H9 (cell line): ENCODE data around the gene FMO2. TPM values are rescaled to one million over a fixed set of nuclear protein-coding genes. Genes with fewer than 3 reads are reported as not detected.

Source experiments
- DNase-seq: peaks from one replicate; pipeline ENCODE4 v3.0.0-alpha.2; 2017
- H2AFZ ChIP-seq: one replicate; pipeline ENCODE4 v1.6.1; 2013; ENCODE audit warnings: mild to moderate bottlenecking, low read length, control low read depth, moderate library complexity
- H2AK5ac ChIP-seq: 2 replicates; pipeline ENCODE4 v1.6.1; 2013; ENCODE audit warnings: low read length, control low read depth, mixed read lengths; ENCODE audit not compliant: insufficient read length
- H2BK120ac ChIP-seq: one replicate; pipeline ENCODE4 v1.6.1; 2013; ENCODE audit warnings: low read depth, mild to moderate bottlenecking, low read length, control low read depth, inconsistent platforms; ENCODE audit not compliant: poor library complexity, severe bottlenecking
- H2BK12ac ChIP-seq: 2 replicates; pipeline ENCODE4 v1.6.1; 2013; ENCODE audit warnings: low read length, control low read depth, mixed read lengths, low read depth; ENCODE audit not compliant: insufficient read length
- H2BK15ac ChIP-seq: 2 replicates; pipeline ENCODE4 v1.6.1; 2013; ENCODE audit warnings: low read depth, low read length, control low read depth
- H2BK20ac ChIP-seq: one replicate; pipeline ENCODE4 v1.6.1; 2013; ENCODE audit warnings: low read depth, mild to moderate bottlenecking, low read length, control low read depth, inconsistent platforms; ENCODE audit not compliant: poor library complexity, severe bottlenecking
- H2BK5ac ChIP-seq: 2 replicates; pipeline ENCODE4 v1.6.1; 2013; ENCODE audit warnings: low read length, control low read depth, mixed read lengths; ENCODE audit not compliant: insufficient read length
- H3K14ac ChIP-seq: 2 replicates; pipeline ENCODE4 v1.6.1; 2013; ENCODE audit warnings: low read length, control low read depth; ENCODE audit not compliant: insufficient read depth
- H3K18ac ChIP-seq: 2 replicates; pipeline ENCODE4 v1.6.1; 2013; ENCODE audit warnings: low read depth, mild to moderate bottlenecking, mixed read lengths, low read length, control low read depth; ENCODE audit not compliant: insufficient read length
- H3K23ac ChIP-seq: 2 replicates; pipeline ENCODE4 v1.6.1; 2013; ENCODE audit warnings: low read length, control low read depth, mixed read lengths, low read depth; ENCODE audit not compliant: insufficient read length
- H3K23me2 ChIP-seq: 2 replicates; pipeline ENCODE4 v1.6.1; 2013; ENCODE audit warnings: low read depth, mild to moderate bottlenecking, mixed read lengths, low read length, control low read depth; ENCODE audit not compliant: insufficient read length, poor library complexity, severe bottlenecking
- H3K27ac ChIP-seq: 2 replicates; pipeline ENCODE4 v1.5.1; 2013; ENCODE audit warnings: low read length, control low read depth, mixed read lengths, low read depth; ENCODE audit not compliant: insufficient read length
- H3K27me3 ChIP-seq: 2 replicates; pipeline ENCODE4 v1.6.1; 2013; ENCODE audit warnings: low read length, control low read depth, inconsistent platforms; ENCODE audit not compliant: insufficient read depth
- H3K4ac ChIP-seq: 2 replicates; pipeline ENCODE4 v1.6.1; 2013; ENCODE audit warnings: low read depth, mild to moderate bottlenecking, control low read depth, inconsistent platforms, low read length, moderate library complexity
- H3K4me1 ChIP-seq: 2 replicates; pipeline ENCODE4 v1.6.1; 2013; ENCODE audit warnings: low read length, control low read depth, inconsistent platforms; ENCODE audit not compliant: insufficient read depth
- H3K4me2 ChIP-seq: 2 replicates; pipeline ENCODE4 v1.6.1; 2013; ENCODE audit warnings: low read length, control low read depth, mixed read lengths; ENCODE audit not compliant: insufficient read length, insufficient read depth
- H3K56ac ChIP-seq: 2 replicates; pipeline ENCODE4 v1.6.1; 2013; ENCODE audit warnings: low read depth, mild to moderate bottlenecking, mixed read lengths, low read length, control low read depth; ENCODE audit not compliant: insufficient read length
- H3K79me1 ChIP-seq: 2 replicates; pipeline ENCODE4 v1.6.1; 2013; ENCODE audit warnings: low read depth, mild to moderate bottlenecking, moderate library complexity, low read length, control low read depth, inconsistent platforms; ENCODE audit not compliant: insufficient read depth, poor library complexity, severe bottlenecking
- H3K79me2 ChIP-seq: 2 replicates; pipeline ENCODE4 v1.6.1; 2013; ENCODE audit warnings: low read length, control low read depth, inconsistent platforms; ENCODE audit not compliant: insufficient read depth
- H3K9ac ChIP-seq: 2 replicates; pipeline ENCODE4 v1.6.1; 2013; ENCODE audit warnings: low read length, control low read depth, mixed read lengths; ENCODE audit not compliant: insufficient read length; ENCODE audit errors: extremely low read depth
- H3K9me3 ChIP-seq: one replicate; pipeline ENCODE4 v1.6.1; 2013; ENCODE audit warnings: low read depth, low read length, inconsistent platforms; ENCODE audit not compliant: control insufficient read depth
- H3T11ph ChIP-seq: one replicate; pipeline ENCODE4 v1.6.1; 2013; ENCODE audit warnings: mild to moderate bottlenecking, low read length, control low read depth, inconsistent platforms
- H4K20me1 ChIP-seq: one replicate; pipeline ENCODE4 v1.6.1; 2013; ENCODE audit not compliant: control insufficient read depth, insufficient read length, insufficient read depth
- H4K5ac ChIP-seq: 2 replicates; pipeline ENCODE4 v1.6.1; 2013; ENCODE audit warnings: low read depth, mild to moderate bottlenecking, mixed read lengths, low read length, control low read depth; ENCODE audit not compliant: insufficient read length
- H4K8ac ChIP-seq: replicated peaks from 2 replicates; pipeline ENCODE4 v1.6.1; 2013; ENCODE audit warnings: low read length, control low read depth, mixed read lengths, low read depth; ENCODE audit not compliant: insufficient read length
- H4K91ac ChIP-seq: 2 replicates; pipeline ENCODE4 v1.6.1; 2013; ENCODE audit warnings: low read depth, mild to moderate bottlenecking, moderate library complexity, mixed read lengths, low read length, control low read depth; ENCODE audit not compliant: insufficient read length
- H3K27ac Mint-ChIP-seq, 3 experiments: 2 replicates in 2 of 3; 3 replicates in 1 of 3; pipeline ENCODE4 v1.8.0; 2020 to 2021; ENCODE audit warnings: mixed read lengths in 3 of 3, mild to moderate bottlenecking in 1 of 3, moderate library complexity in 1 of 3
- H3K27me3 Mint-ChIP-seq: 2 replicates; pipeline ENCODE4 v1.8.0; 2021; ENCODE audit warnings: low read depth, mild to moderate bottlenecking, moderate library complexity, mixed read lengths
- H3K36me3 Mint-ChIP-seq, 3 experiments: 2 replicates in 2 of 3; 3 replicates in 1 of 3; pipeline ENCODE4 v1.8.0; 2020 to 2021; ENCODE audit warnings: low read depth in 3 of 3, mixed read lengths in 3 of 3; ENCODE audit not compliant: insufficient read depth in 1 of 3
- H3K4me1 Mint-ChIP-seq, 2 experiments: 2 replicates each; pipeline ENCODE4 v1.8.0; 2020; ENCODE audit warnings: mixed read lengths in 2 of 2
- H3K4me3 Mint-ChIP-seq, 2 experiments: 2 replicates in 1 of 2; 3 replicates in 1 of 2; pipeline ENCODE4 v1.8.0; 2020 to 2021; ENCODE audit warnings: mild to moderate bottlenecking in 2 of 2, mixed read lengths in 2 of 2, moderate library complexity in 1 of 2
- H3K9me3 Mint-ChIP-seq, 2 experiments: 2 replicates in 1 of 2; 3 replicates in 1 of 2; pipeline ENCODE4 v1.8.0; 2020; ENCODE audit warnings: mild to moderate bottlenecking in 2 of 2, mixed read lengths in 2 of 2, moderate library complexity in 1 of 2
- CTCF ChIP-seq: fragments of 200-600 bp; sonication (generic); conservative IDR thresholded peaks from 3 replicates; pipeline ENCODE4 v1.8.0; 2021; ENCODE audit warnings: antibody characterized with exemption, mild to moderate bottlenecking
- WGBS: extraction: QIAGEN DNeasy Blood & Tissue Kit; methylation state at CpG from one replicate; pipeline ENCODE4 v1.1.7; 2013; ENCODE audit warnings: missing lambda C conversion rate, low lambda C conversion rate, mixed read lengths; ENCODE audit not compliant: insufficient read length; ENCODE audit errors: extremely low coverage; 5-methylcytosine and 5-hydroxymethylcytosine counted together
- total RNA-seq: library from RNA; stranded (reverse); gene quantifications from 2 replicates; pipeline ENCODE4 v1.2.1, GENCODE V29; 2021

Gene FMO2
- total RNA-seq, 1 experiment from 2014 or later, result not detected

GRCh38 chr1:171172471-171172870 is 12.6 kb upstream of the FMO2 start:
- no peak overlapping the region for H3K56ac ChIP-seq
- no peak overlapping the region for H2BK12ac ChIP-seq
- Mint-ChIP-seq H3K4me3 (no peak overlapping the region), H3K4me1 (peaks cover 5 to 10% of the 10 kb centered on the region in 2 experiments), H3K27ac (no peak overlapping the region), H3K27me3 (no peaks in the 10 kb centered on the region), H3K9me3 (no peaks in the 10 kb centered on the region), H3K36me3 (no peaks in the 10 kb centered on the region; a peak in 1 of 7 replicates)
- H2AFZ ChIP-seq, result no peak overlapping the region
- H2BK120ac ChIP-seq, result no peak overlapping the region
- H3K23ac ChIP-seq, result no peak overlapping the region
- H2BK20ac ChIP-seq, result no peak overlapping the region
- H4K91ac ChIP-seq, result no peak overlapping the region
- no peak overlapping the region for H4K8ac ChIP-seq
- no peak overlapping the region for H3T11ph ChIP-seq
- no peak overlapping the region for H3K4me2 ChIP-seq
- H3K18ac ChIP-seq, result no peak overlapping the region
- DNase-seq, result no peak
- no peaks in the 10 kb centered on the region for H3K9me3 ChIP-seq
- H3K14ac ChIP-seq, result no peak overlapping the region
- H3K79me2 ChIP-seq, result no peaks in the 10 kb centered on the region
- H3K9ac ChIP-seq, result no peak overlapping the region
- no peak overlapping the region for H4K5ac ChIP-seq
- H2BK15ac ChIP-seq, result no peak overlapping the region
- no peak overlapping the region for H2BK5ac ChIP-seq
- no peak overlapping the region for H2AK5ac ChIP-seq
- H4K20me1 ChIP-seq, result no peaks in the 10 kb centered on the region
- H3K4ac ChIP-seq, result no peak overlapping the region
- H3K4me1 ChIP-seq, result no peaks in the 10 kb centered on the region
- no peaks in the 10 kb centered on the region for H3K27me3 ChIP-seq
- no CpG with 5 or more reads among the region's 2 CpGs for WGBS
- no peaks in the 10 kb centered on the region for H3K23me2 ChIP-seq
- H3K79me1 ChIP-seq, result no peaks in the 10 kb centered on the region
- H3K27ac ChIP-seq, result no peak overlapping the region
- no peak for TF ChIP-seq CTCF
